D721Med (cell line): Measurements from ENCODE around the gene MAPRE2.

ENCODE experiments used
- DNase-seq: peaks from one replicate; pipeline ENCODE4 v3.0.0; 2011; ENCODE audit warnings: low spot score; ENCODE audit not compliant: insufficient read length
- FAIRE-seq: peaks from 2 replicates; lab custom pipeline; 2011; peaks lifted over from hg19 to GRCh38; lab: Jason Lieb, UNC
- CTCF ChIP-seq: IDR thresholded peaks from 2 replicates; pipeline ENCODE4 v1.5.1; 2012; ENCODE audit warnings: mild to moderate bottlenecking, control low read depth; ENCODE audit not compliant: insufficient read depth; ENCODE audit errors: missing control alignments

The MAPRE2 gene

GRCh38 chr18:35186291-35187034 lies 145.2 kb downstream of the MAPRE2 start:
- DNase-seq (no peak), FAIRE-seq (peak; percentile 96)
- no peak for TF ChIP-seq CTCF

GRCh38 chr18:35189510-35189909 lies 148.3 kb downstream of the MAPRE2 start:
- DNase-seq = no peak
- no peak for TF ChIP-seq CTCF
- peak; percentile 84 for FAIRE-seq

GRCh38 chr18:35190948-35191697 lies 149.9 kb downstream of the MAPRE2 start:
- no peak for DNase-seq

GRCh38 chr18:35191698-35192025 lies 150.4 kb downstream of the MAPRE2 start:
- DNase-seq (no peak), FAIRE-seq (no peak)
- TF ChIP-seq CTCF = no peak

More at GRCh38 chr18:35190948-35191697, 149.9 kb downstream of the MAPRE2 start:
- peak; percentile 85 for FAIRE-seq
- TF ChIP-seq CTCF = no peak

- peak; percentile 67 for FAIRE-seq
- no peak for DNase-seq
- TF ChIP-seq CTCF = no peak
These were observed 151.2 kb downstream of the MAPRE2 start for GRCh38 chr18:35192415-35192814.
